ENCODE results near the gene DENND5A. TPM values are rescaled to one million over a fixed set of nuclear protein-coding genes. Genes with fewer than 3 reads are reported as not detected.

DENND5A gene
- total RNA-seq, 2 experiments from 2014 or later, result 40.6 to 44.3 TPM

DNA sequence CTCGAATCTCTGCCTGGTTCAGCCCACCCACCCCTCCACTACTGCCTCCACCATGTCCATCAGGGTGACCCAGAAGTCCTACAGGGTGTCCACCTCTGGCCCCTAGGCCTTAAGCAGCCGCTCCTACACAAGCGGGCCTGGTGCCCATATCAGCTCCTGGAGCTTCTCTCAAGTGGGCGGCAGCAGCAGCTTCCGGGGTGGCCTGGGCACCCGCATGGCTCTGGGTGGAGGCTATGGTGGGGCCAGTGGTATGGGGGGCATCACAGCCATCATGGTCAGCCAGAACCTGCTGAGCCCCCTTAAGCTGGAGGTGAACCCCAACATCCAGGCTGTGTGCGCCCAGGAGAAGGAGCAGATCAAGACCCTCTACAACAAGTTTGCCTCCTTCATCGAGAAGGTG lies 170.7 kb downstream of the DENND5A start:
- Mint-ChIP-seq H3K36me3 (ENCODE audit: low read depth) (no peaks in the 10 kb centered on the region), H3K4me1 (ENCODE audit: low read depth) (no peaks in the 10 kb centered on the region), H3K9me3 (no peaks in the 10 kb centered on the region), H3K27me3 (peaks cover 36% of the 10 kb centered on the region), H3K27ac (no peak overlapping the region), H3K4me3 (no peak overlapping the region)
- no peak for DNase-seq
- no peak for ATAC-seq
- intact Hi-C loops (cut with micrococcal nuclease), result no loop called here
- ChIA-PET POLR2A (no interaction called here), CTCF (interaction anchor here (0.7 to 2.5 kb wide), 4 partner anchors 17 to 101 kb away, joined by 3 to 15 read pairs (median 3); no protein-coding TSS in a partner anchor)
- no peak for TF ChIP-seq CTCF (IDR thresholded peaks at IDR 0.05)

DNA sequence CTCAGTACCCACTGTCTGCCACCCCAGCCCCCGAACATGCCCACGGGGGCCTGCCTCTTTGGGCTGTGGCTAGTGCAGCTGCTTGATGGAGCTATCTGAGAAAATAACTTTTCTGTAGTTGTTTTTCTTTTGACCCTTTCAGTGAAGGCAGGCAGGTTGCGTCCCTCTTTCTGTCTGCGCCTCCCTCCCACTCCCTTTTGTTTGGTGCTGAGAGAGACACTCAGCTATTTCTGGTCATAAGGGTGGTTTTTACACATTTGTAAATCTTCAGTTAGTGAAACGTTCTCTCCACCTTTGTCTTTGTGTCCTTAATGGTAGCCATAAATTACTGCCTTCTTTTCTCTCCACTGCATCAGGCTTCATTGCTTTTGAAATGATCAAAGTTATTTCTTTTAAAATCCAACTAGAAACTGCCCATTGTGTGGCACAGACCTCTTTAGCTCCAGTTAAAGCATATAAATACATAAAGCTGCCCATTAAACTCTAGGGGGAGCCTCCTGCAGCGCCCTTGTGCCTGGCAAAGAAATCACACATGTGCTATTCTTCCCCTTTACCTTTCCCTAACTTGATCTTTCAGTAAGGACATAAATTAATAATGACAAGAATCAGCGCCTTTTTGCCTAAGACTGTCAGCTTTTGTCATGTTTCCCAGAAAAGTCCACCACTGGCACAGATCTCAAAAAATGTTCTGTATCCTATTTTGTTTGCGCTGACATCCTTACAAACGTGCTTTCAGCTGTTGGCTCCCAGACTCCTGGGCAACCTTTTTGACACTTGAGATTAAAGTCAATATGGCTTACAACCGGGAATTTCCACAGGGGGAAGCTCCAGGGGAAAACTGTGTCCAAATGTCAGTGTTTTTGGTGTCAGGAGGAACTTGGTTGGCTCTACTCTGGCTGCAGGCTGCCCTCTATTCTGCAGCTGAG lies 172.0 kb downstream of the DENND5A start:
- H3K4me3 Mint-ChIP-seq, result no peak overlapping the region
- no peaks in the 10 kb centered on the region for H3K4me1 Mint-ChIP-seq (ENCODE audit: low read depth)
- no peak for ATAC-seq
- ChIA-PET POLR2A (interaction anchor here (1.1 kb wide), 1 partner anchor 93 kb away, joined by 3 read pairs; no protein-coding TSS in a partner anchor), CTCF (interaction anchor here (0.8 to 1.9 kb wide), 10 partner anchors 11 to 413 kb away, joined by 3 to 11 read pairs (median 4); no protein-coding TSS in a partner anchor)
- H3K36me3 Mint-ChIP-seq (ENCODE audit: low read depth), result no peaks in the 10 kb centered on the region
- peaks cover 49% of the 10 kb centered on the region for H3K27me3 Mint-ChIP-seq
- intact Hi-C loops (cut with micrococcal nuclease), result no loop called here
- TF ChIP-seq CTCF (IDR thresholded peaks at IDR 0.05), result no peak
- no peak for DNase-seq
- H3K27ac Mint-ChIP-seq, result no peak overlapping the region
- no peaks in the 10 kb centered on the region for H3K9me3 Mint-ChIP-seq

GRCh38 chr11:9092072-9092471 lies 173.1 kb downstream of the DENND5A start:
- no peak for TF ChIP-seq CTCF (IDR thresholded peaks at IDR 0.05)
- ChIA-PET CTCF (interaction anchor here (1.6 to 1.9 kb wide), 3 partner anchors 15 to 45 kb away, joined by 4 to 11 read pairs (median 4); no protein-coding TSS in a partner anchor), POLR2A (interaction anchor here (1.1 kb wide), 1 partner anchor 92 kb away, joined by 3 read pairs; no protein-coding TSS in a partner anchor)
- no peak overlapping the region for H3K4me3 Mint-ChIP-seq
- H3K36me3 Mint-ChIP-seq (ENCODE audit: low read depth), result no peaks in the 10 kb centered on the region
- intact Hi-C loops (cut with micrococcal nuclease), result no loop called here
- ATAC-seq (no peak), DNase-seq (no peak)
- H3K27me3 Mint-ChIP-seq, result peaks cover 55% of the 10 kb centered on the region
- no peaks in the 10 kb centered on the region for H3K4me1 Mint-ChIP-seq (ENCODE audit: low read depth)
- no peaks in the 10 kb centered on the region for H3K9me3 Mint-ChIP-seq
- no peak overlapping the region for H3K27ac Mint-ChIP-seq

DNA sequence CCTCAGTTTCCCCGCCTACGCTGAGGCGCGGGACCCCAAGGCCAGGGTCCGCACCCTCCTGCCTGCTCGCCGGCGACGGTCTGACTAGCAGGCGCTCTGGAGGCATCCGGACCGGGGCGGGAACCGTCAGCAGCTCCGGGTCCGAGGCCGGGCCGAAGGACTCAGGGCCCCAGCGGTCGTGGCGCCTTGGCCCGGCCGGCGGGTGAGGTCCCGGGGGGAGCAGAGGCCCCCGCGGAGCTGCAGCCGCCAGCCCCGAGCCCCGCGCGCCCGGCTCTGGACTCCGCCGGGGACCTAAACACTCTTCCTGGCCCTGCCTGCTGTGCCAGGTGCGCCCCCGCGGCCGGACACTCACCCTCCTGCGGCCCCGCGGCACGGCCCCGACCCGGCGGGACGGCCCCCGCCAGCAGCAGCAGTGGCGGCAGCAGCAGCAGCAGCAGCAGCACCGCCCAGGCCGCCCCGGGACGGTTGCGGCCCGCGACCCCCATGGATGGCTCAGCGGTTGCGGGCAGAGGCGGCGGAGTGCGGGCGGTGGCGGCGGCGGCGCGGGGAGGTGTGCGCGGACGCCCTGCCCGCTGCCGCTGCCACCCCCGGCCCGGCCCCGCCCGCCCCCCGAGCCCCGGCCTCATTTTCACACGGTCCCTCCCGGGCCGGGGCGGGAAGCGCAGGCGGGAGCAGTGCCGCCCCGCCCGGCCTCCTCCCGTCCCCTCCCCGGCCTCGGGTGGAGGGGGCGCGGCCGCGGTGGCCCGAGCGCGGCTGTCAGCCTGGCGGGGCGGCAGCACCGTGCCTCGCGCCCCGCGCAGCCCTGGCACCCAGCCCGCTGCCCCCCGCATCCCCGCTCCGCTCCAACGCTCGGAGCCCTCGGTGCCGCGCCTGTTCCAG lies 173.9 kb downstream of the DENND5A start, which contains the start of gene SCUBE2:
SCUBE2 (minus strand) TSS at position 556 of the 879 bp plus-strand sequence; CDS start at position 485, 71 bp downstream.
- ATAC-seq, result peak; percentile 42
- intact Hi-C loops (cut with micrococcal nuclease), result no loop called here
- peaks cover 55% of the 10 kb centered on the region for H3K27me3 Mint-ChIP-seq
- ChIA-PET POLR2A (no interaction called here), CTCF (interaction anchor here (1.3 to 1.9 kb wide), 2 partner anchors 16 to 32 kb away, joined by 3 to 4 read pairs; no protein-coding TSS in a partner anchor)
- H3K4me1 Mint-ChIP-seq (ENCODE audit: low read depth), result no peaks in the 10 kb centered on the region
- no peak within 1 kb of the TSS for H3K4me3 Mint-ChIP-seq
- H3K9me3 Mint-ChIP-seq, result no peaks in the 10 kb centered on the region
- no peaks in the 10 kb centered on the region for H3K36me3 Mint-ChIP-seq (ENCODE audit: low read depth)
- DNase-seq, result no peak
- no peak for TF ChIP-seq CTCF (IDR thresholded peaks at IDR 0.05)
- no peak within 1 kb of the TSS for H3K27ac Mint-ChIP-seq

All from activated CD8-positive, alpha-beta T cell treated with anti-CD3 and anti-CD28 coated beads for 36 hours (primary cell).